A549 (cell line): ENCODE measurements around the gene FMC1. TPM values are rescaled to one million over a fixed set of nuclear protein-coding genes. Genes with fewer than 3 reads are reported as not detected.

ENCODE experiments used
- ATAC-seq, 2 experiments: fragments of 200-7000 bp in 1 of 2; fragments of >200 bp in 1 of 2; cut with Nextera tagmentation in 1 of 2; cut with Tn5 transposase in 1 of 2; 3 replicates each; pipeline versions ENCODE4 v1.8.0 to v1.9.1; 2018 to 2020; ENCODE audit warnings: mild to moderate bottlenecking in 1 of 2, moderate library complexity in 1 of 2
- CTCF ChIA-PET: fragments of 300-600 bp; sonication (Branson Sonifier 250); formaldehyde crosslinking; extraction: SDS; loops from one replicate; lab custom pipeline; 2021; ENCODE audit warnings: antibody characterized with exemption, inconsistent platforms; lab: Yijun Ruan, JAX
- POLR2A ChIA-PET: fragments of 350-600 bp; formaldehyde crosslinking; extraction: SDS; loops from one replicate; lab custom pipeline; 2021; ENCODE audit warnings: antibody characterized with exemption, inconsistent platforms; lab: Yijun Ruan, JAX
- DNase-seq, 2 experiments: peaks; one replicate each; pipeline versions ENCODE4 v3.0.0 to v3.0.0-alpha.2; 2011 to 2016; ENCODE audit warnings: low read depth in 1 of 2, low spot score in 1 of 2
- FAIRE-seq: peaks from 2 replicates; lab custom pipeline; 2011; peaks lifted over from hg19 to GRCh38; lab: Jason Lieb, UNC
- H3K27ac ChIP-seq, 2 experiments: fragments of >200 bp; sonication (Bioruptor Twin); formaldehyde crosslinking; 3 replicates each; pipeline ENCODE4 v1.5.1; 2016 to 2017
- H3K4me1 ChIP-seq: fragments of >200 bp; sonication (Bioruptor Twin); formaldehyde crosslinking; 3 replicates; pipeline ENCODE4 v1.6.1; 2016
- H3K4me2 ChIP-seq: fragments of >200 bp; sonication (Bioruptor Twin); formaldehyde crosslinking; 3 replicates; pipeline ENCODE4 v1.6.1; 2016
- H3K4me3 ChIP-seq: fragments of >200 bp; sonication (Bioruptor Twin); formaldehyde crosslinking; 3 replicates; pipeline ENCODE4 v1.5.1; 2016
- H3K9me3 ChIP-seq: fragments of >200 bp; sonication (Bioruptor Twin); formaldehyde crosslinking; 3 replicates; pipeline ENCODE4 v1.6.1; 2016
- EP300 ChIP-seq, 2 experiments: fragments of >200 bp; sonication (Bioruptor Twin); formaldehyde crosslinking; IDR thresholded peaks; 2 replicates in 1 of 2; 3 replicates in 1 of 2; pipeline ENCODE4 v1.6.1; 2016 to 2017
- FOXS1 ChIP-seq: fragments of 250-450 bp; sonication (Bioruptor Pico); IDR thresholded peaks from 2 replicates; pipeline ENCODE4 v1.5.0; 2020; ENCODE audit warnings: mild to moderate bottlenecking, moderate library complexity
- KDM5A ChIP-seq: fragments of 200-600 bp; sonication (generic); IDR thresholded peaks from 2 replicates; pipeline ENCODE4 v1.6.1; 2016; ENCODE audit warnings: antibody characterized with exemption, mild to moderate bottlenecking
- MAZ ChIP-seq: fragments of 150-350 bp; IDR thresholded peaks from 2 replicates; pipeline ENCODE4 v1.6.1; 2014; ENCODE audit warnings: antibody characterized with exemption, low read depth, low read length, borderline replicate concordance
- MYC ChIP-seq: IDR thresholded peaks from 2 replicates; pipeline ENCODE4 v1.6.1; 2012; ENCODE audit warnings: mild to moderate bottlenecking, inconsistent platforms, low read length, improper control_type of control experiment, borderline replicate concordance
- NFE2L2 ChIP-seq: fragments of 150-350 bp; conservative IDR thresholded peaks from 2 replicates; pipeline ENCODE4 v1.6.1; 2014; ENCODE audit warnings: low read length
- POLR2A ChIP-seq: IDR thresholded peaks from 2 replicates; pipeline ENCODE4 v1.6.1; 2012; ENCODE audit warnings: mild to moderate bottlenecking, low read length
- POLR2AphosphoS2 ChIP-seq: conservative IDR thresholded peaks from 2 replicates; pipeline ENCODE4 v1.6.1; 2012; ENCODE audit warnings: low read length, improper control_type of control experiment, inconsistent platforms
- ZNF302 ChIP-seq: fragments of 250-450 bp; sonication (Bioruptor Pico); IDR thresholded peaks from 2 replicates; pipeline ENCODE4 v1.9.0; 2021; ENCODE audit warnings: inconsistent platforms, mild to moderate bottlenecking, moderate library complexity
- WGBS: methylation state at CpG from one replicate; pipeline ENCODE4 v1.1.6; 2017; ENCODE audit errors: missing lambda C conversion rate; 5-methylcytosine and 5-hydroxymethylcytosine counted together
- polyA plus RNA-seq, 4 experiments: library from polyadenylated mRNA; depleted of rRNA in 3 of 4; stranded (reverse); fragments of >200 nt; fragmentation: RNase III in 1 of 4; extraction: RNeasy Plus Mini Kit Qiagen cat#74134 plus additional on column Dnase treatment in 1 of 4; gene quantifications; 2 replicates in 3 of 4; 3 replicates in 1 of 4; pipeline ENCODE4 v1.2.3, GENCODE V29; 2011 to 2017
- TF ChIP-seq, protein P1 (sequence below): fragments of 200-600 bp; sonication (generic); IDR thresholded peaks from 2 replicates; pipeline ENCODE4 v1.6.1; 2016; ENCODE audit warnings: antibody characterized with exemption, mild to moderate bottlenecking, moderate library complexity
- TF ChIP-seq, protein P2 (sequence below): IDR thresholded peaks from 2 replicates; pipeline ENCODE4 v1.6.1; 2012
- TF ChIP-seq, protein P3 (sequence below): fragments of 150-350 bp; IDR thresholded peaks from 2 replicates; pipeline ENCODE4 v1.6.1; 2014; ENCODE audit warnings: low read depth, mild to moderate bottlenecking, low read length
- TF ChIP-seq, protein P4 (sequence below): fragments of >200 bp; sonication (Bioruptor Twin); formaldehyde crosslinking; IDR thresholded peaks from 3 replicates; pipeline ENCODE4 v1.6.1; 2016
- TF ChIP-seq, protein P5 (sequence below): fragments of 450-650 bp; IDR thresholded peaks from 2 replicates; pipeline ENCODE4 v1.6.1; 2014; ENCODE audit warnings: antibody characterized with exemption
- TF ChIP-seq, protein P6 (sequence below): fragments of >200 bp; sonication (Bioruptor Twin); formaldehyde crosslinking; IDR thresholded peaks from 3 replicates; pipeline ENCODE4 v1.5.1; 2016

Gene FMC1
- polyA plus RNA-seq, 2 of the 4 experiments (the other 2 are of a cell fraction), result 20.5 to 21.1 TPM

DNA sequence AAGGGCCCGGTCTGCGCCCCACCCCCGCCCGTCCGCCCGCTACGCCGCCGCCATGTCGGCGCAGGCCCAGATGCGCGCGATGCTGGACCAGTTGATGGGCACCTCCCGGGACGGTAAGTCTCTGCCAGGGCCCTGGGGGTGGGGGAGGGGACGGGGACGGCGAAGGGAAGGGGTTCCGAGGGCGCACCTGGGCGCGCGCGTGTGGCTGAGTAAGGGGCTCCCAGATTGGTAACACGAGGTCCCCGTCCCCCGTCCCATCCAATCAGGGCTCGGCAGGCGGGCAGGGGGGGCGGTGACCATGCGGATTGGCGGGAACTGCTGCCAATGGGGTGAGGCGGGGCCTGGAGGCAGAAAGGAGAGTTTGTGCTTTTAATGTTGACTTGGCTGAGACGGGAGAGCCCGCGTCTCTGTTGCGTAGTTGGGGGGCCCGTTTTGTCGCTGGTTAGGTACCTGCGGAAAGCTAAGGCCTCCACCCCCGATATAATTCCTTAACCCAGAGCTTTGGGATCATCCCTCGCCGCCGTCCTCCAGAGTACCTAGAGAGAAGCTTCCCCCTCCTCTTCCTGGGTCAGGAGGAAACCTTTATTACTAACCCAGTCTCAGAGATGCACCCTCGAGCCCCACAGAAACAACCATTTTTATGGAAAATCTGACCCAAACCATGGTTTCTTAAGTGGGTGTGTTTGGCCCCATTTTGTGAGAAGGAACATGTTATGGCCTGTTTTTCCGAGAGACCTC lies 19.2 kb downstream of the FMC1 start (continued):
- TF ChIP-seq, protein P1, sequence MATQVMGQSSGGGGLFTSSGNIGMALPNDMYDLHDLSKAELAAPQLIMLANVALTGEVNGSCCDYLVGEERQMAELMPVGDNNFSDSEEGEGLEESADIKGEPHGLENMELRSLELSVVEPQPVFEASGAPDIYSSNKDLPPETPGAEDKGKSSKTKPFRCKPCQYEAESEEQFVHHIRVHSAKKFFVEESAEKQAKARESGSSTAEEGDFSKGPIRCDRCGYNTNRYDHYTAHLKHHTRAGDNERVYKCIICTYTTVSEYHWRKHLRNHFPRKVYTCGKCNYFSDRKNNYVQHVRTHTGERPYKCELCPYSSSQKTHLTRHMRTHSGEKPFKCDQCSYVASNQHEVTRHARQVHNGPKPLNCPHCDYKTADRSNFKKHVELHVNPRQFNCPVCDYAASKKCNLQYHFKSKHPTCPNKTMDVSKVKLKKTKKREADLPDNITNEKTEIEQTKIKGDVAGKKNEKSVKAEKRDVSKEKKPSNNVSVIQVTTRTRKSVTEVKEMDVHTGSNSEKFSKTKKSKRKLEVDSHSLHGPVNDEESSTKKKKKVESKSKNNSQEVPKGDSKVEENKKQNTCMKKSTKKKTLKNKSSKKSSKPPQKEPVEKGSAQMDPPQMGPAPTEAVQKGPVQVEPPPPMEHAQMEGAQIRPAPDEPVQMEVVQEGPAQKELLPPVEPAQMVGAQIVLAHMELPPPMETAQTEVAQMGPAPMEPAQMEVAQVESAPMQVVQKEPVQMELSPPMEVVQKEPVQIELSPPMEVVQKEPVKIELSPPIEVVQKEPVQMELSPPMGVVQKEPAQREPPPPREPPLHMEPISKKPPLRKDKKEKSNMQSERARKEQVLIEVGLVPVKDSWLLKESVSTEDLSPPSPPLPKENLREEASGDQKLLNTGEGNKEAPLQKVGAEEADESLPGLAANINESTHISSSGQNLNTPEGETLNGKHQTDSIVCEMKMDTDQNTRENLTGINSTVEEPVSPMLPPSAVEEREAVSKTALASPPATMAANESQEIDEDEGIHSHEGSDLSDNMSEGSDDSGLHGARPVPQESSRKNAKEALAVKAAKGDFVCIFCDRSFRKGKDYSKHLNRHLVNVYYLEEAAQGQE, result no peak
- TF ChIP-seq, protein P2, sequence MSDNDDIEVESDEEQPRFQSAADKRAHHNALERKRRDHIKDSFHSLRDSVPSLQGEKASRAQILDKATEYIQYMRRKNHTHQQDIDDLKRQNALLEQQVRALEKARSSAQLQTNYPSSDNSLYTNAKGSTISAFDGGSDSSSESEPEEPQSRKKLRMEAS, result peak; percentile 62
- TF ChIP-seq MYC (peak; percentile 70; the same call in 1 of the 2 replicates), POLR2A (no peak), EP300 (IDR thresholded peaks at IDR 0.05) (no peak), POLR2AphosphoS2 (no peak), NFE2L2 (no peak), FOXS1 (CRISPR knock-in tag) (no peak), ZNF302 (CRISPR knock-in tag) (no peak)
- TF ChIP-seq, protein P3, sequence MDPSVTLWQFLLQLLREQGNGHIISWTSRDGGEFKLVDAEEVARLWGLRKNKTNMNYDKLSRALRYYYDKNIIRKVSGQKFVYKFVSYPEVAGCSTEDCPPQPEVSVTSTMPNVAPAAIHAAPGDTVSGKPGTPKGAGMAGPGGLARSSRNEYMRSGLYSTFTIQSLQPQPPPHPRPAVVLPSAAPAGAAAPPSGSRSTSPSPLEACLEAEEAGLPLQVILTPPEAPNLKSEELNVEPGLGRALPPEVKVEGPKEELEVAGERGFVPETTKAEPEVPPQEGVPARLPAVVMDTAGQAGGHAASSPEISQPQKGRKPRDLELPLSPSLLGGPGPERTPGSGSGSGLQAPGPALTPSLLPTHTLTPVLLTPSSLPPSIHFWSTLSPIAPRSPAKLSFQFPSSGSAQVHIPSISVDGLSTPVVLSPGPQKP, result no peak
- TF ChIP-seq, protein P4, sequence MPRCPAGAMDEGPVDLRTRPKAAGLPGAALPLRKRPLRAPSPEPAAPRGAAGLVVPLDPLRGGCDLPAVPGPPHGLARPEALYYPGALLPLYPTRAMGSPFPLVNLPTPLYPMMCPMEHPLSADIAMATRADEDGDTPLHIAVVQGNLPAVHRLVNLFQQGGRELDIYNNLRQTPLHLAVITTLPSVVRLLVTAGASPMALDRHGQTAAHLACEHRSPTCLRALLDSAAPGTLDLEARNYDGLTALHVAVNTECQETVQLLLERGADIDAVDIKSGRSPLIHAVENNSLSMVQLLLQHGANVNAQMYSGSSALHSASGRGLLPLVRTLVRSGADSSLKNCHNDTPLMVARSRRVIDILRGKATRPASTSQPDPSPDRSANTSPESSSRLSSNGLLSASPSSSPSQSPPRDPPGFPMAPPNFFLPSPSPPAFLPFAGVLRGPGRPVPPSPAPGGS, result peak; percentile 74; the same call in 1 of the 3 replicates
- TF ChIP-seq, protein P5, sequence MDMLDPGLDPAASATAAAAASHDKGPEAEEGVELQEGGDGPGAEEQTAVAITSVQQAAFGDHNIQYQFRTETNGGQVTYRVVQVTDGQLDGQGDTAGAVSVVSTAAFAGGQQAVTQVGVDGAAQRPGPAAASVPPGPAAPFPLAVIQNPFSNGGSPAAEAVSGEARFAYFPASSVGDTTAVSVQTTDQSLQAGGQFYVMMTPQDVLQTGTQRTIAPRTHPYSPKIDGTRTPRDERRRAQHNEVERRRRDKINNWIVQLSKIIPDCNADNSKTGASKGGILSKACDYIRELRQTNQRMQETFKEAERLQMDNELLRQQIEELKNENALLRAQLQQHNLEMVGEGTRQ, result no peak
- TF ChIP-seq, protein P6, sequence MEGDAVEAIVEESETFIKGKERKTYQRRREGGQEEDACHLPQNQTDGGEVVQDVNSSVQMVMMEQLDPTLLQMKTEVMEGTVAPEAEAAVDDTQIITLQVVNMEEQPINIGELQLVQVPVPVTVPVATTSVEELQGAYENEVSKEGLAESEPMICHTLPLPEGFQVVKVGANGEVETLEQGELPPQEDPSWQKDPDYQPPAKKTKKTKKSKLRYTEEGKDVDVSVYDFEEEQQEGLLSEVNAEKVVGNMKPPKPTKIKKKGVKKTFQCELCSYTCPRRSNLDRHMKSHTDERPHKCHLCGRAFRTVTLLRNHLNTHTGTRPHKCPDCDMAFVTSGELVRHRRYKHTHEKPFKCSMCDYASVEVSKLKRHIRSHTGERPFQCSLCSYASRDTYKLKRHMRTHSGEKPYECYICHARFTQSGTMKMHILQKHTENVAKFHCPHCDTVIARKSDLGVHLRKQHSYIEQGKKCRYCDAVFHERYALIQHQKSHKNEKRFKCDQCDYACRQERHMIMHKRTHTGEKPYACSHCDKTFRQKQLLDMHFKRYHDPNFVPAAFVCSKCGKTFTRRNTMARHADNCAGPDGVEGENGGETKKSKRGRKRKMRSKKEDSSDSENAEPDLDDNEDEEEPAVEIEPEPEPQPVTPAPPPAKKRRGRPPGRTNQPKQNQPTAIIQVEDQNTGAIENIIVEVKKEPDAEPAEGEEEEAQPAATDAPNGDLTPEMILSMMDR, result no peak

DNA sequence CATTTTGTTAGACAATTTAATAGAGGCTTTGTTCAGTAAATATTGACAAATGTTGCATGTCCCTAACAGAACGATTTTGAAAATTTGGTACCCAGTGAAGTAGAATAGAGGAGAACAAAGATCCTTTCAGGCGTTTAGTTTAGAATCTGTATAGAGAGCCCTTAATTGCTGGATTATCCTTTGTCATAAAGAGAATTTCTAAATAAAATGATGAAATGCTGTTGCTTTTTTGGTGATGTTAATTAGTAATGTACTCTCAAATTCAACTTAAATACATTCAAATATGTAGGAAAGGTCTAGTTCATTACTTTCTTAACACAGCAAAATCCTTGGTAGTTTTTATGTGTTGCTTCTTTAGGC lies 19.8 kb downstream of the FMC1 start:
- 0% methylated on average over 2 of the region's 2 CpGs for WGBS
- FAIRE-seq, result no peak
- Histone ChIP-seq H3K4me1 (peaks cover 27% of the 10 kb centered on the region), H3K4me3 (peak overlapping the region; percentile 97), H3K4me2 (peak overlapping the region; percentile 82), H3K9me3 (no peaks in the 10 kb centered on the region), H3K27ac (peak overlapping the region; percentile 97 to 99)
- ChIA-PET CTCF (interaction anchor here (1.6 kb wide), 1 partner anchor 9 kb away, joined by 7 read pairs; no protein-coding TSS in a partner anchor), POLR2A (interaction anchor here (0.5 kb wide), 1 partner anchor 326 kb away, joined by 4 read pairs; no protein-coding TSS in a partner anchor)
- ATAC-seq, result no peak
- no peak for TF ChIP-seq MAZ
- 0 out of 2 replicates have a peak, but pooled peaks have one; percentile 35 for TF ChIP-seq KDM5A
- no peak for DNase-seq
